ENCODE measurements around the gene COBL.
A peak's percentile ranks its signal among the peaks of the same experiment; 100 is the strongest.
"Not testable (repeated sequence)": the region's sequence is repeated elsewhere in the genome, so short reads cannot be mapped to it uniquely, and the experiment has no call there.

The COBL gene

GRCh38 chr7:51229106-51229537 is 87.5 kb downstream of the COBL start:
- ATAC-seq: no peak

- no peak for ATAC-seq
Observed at GRCh38 chr7:51228386-51228958, 88.1 kb downstream of the COBL start.

GRCh38 chr7:51227861-51228260 is 88.7 kb downstream of the COBL start:
- no peak for ATAC-seq

- ATAC-seq: peak in 1 of 2 donors; percentile 12
Observed at GRCh38 chr7:51226916-51227535, 89.6 kb downstream of the COBL start.

- ATAC-seq: no peak
Observed at GRCh38 chr7:51226063-51226755, 90.4 kb downstream of the COBL start.

GRCh38 chr7:51224811-51225595 is 91.6 kb downstream of the COBL start:
- no peak for ATAC-seq

GRCh38 chr7:51223505-51223904 is 93.1 kb downstream of the COBL start:
- no peak for ATAC-seq

- ATAC-seq: no peak
Observed at GRCh38 chr7:51222916-51223315, 93.7 kb downstream of the COBL start.

- ATAC-seq: no peak
Observed at GRCh38 chr7:51220226-51220625, 96.4 kb downstream of the COBL start.

- no peak for ATAC-seq
Observed at GRCh38 chr7:51219261-51219988, 97.2 kb downstream of the COBL start.

- no peak for ATAC-seq
Observed at GRCh38 chr7:51217804-51218203, 98.8 kb downstream of the COBL start.

GRCh38 chr7:51214098-51214497 is 102.5 kb downstream of the COBL start:
- ATAC-seq: no peak

- no peak for ATAC-seq
Observed at GRCh38 chr7:51213618-51214017, 103.0 kb downstream of the COBL start.

GRCh38 chr7:51210766-51211165 is 105.8 kb downstream of the COBL start:
- ATAC-seq: no peak

GRCh38 chr7:51209426-51209825 is 107.2 kb downstream of the COBL start:
- no peak for ATAC-seq

GRCh38 chr7:51208125-51208524 is 108.5 kb downstream of the COBL start:
- ATAC-seq: not testable (repeated sequence)

GRCh38 chr7:51198654-51199053 is 118.0 kb downstream of the COBL start:
- ATAC-seq: no peak

- no peak for ATAC-seq
Observed at GRCh38 chr7:51190969-51191368, 125.6 kb downstream of the COBL start.

GRCh38 chr7:51189777-51190176 is 126.8 kb downstream of the COBL start:
- ATAC-seq: no peak

GRCh38 chr7:51188987-51189386 is 127.6 kb downstream of the COBL start:
- no peak for ATAC-seq

- no peak for ATAC-seq
Observed at GRCh38 chr7:51187941-51188340, 128.7 kb downstream of the COBL start.

- no peak for ATAC-seq
Observed at GRCh38 chr7:51186531-51186930, 130.1 kb downstream of the COBL start.
